Urothelium cell line (cell line): Measurements from ENCODE around the gene CACNA1B.
A peak's percentile ranks its signal among the peaks of the same experiment; 100 is the strongest.
"Not testable (repeated sequence)": the region's sequence is repeated elsewhere in the genome, so short reads cannot be mapped to it uniquely, and the experiment has no call there.

Experiments
- DNase-seq: peaks from one replicate; pipeline ENCODE4 v3.0.0; 2011; ENCODE audit warnings: low spot score, mixed read lengths
- FAIRE-seq: peaks from 2 replicates; lab custom pipeline; 2011; peaks lifted over from hg19 to GRCh38; lab: Jason Lieb, UNC

CACNA1B gene

GRCh38 chr9:138085568-138085967 is 208.0 kb downstream of the CACNA1B start:
- no peak for DNase-seq
- FAIRE-seq: no peak

- FAIRE-seq, DNase-seq: not testable (repeated sequence)
Observed at GRCh38 chr9:138092057-138092456, 214.5 kb downstream of the CACNA1B start.

- FAIRE-seq: no peak
Observed at GRCh38 chr9:138094028-138094427, 216.4 kb downstream of the CACNA1B start.

GRCh38 chr9:138095813-138096518 is 218.4 kb downstream of the CACNA1B start:
- FAIRE-seq: no peak
- DNase-seq: no peak

More at GRCh38 chr9:138094028-138094427, 216.4 kb downstream of the CACNA1B start:
- no peak for DNase-seq

GRCh38 chr9:138096519-138096845 is 218.9 kb downstream of the CACNA1B start:
- DNase-seq (no peak), FAIRE-seq (no peak)

- no peak for DNase-seq
- FAIRE-seq: no peak
Observed at GRCh38 chr9:138097501-138097991, 220.0 kb downstream of the CACNA1B start.

- DNase-seq: no peak
- FAIRE-seq: no peak
Observed at GRCh38 chr9:138098116-138098907, 220.7 kb downstream of the CACNA1B start.

GRCh38 chr9:138098908-138099791 is 221.6 kb downstream of the CACNA1B start:
- DNase-seq (no peak), FAIRE-seq (peak; percentile 87)

GRCh38 chr9:138099803-138100598 is 222.4 kb downstream of the CACNA1B start:
- FAIRE-seq: no peak
- DNase-seq: no peak

GRCh38 chr9:138100711-138101350 is 223.2 kb downstream of the CACNA1B start:
- DNase-seq (no peak), FAIRE-seq (no peak)

GRCh38 chr9:138101444-138102234 is 224.1 kb downstream of the CACNA1B start:
- DNase-seq (no peak), FAIRE-seq (no peak)

- FAIRE-seq (no peak), DNase-seq (no peak)
Observed at GRCh38 chr9:138102246-138103051, 224.9 kb downstream of the CACNA1B start.

GRCh38 chr9:138103111-138103848 is 225.7 kb downstream of the CACNA1B start:
- no peak for FAIRE-seq
- DNase-seq: no peak

- FAIRE-seq (no peak), DNase-seq (no peak)
Observed at GRCh38 chr9:138103849-138104206, 226.2 kb downstream of the CACNA1B start.

- DNase-seq (no peak), FAIRE-seq (no peak)
Observed at GRCh38 chr9:138104251-138105122, 226.9 kb downstream of the CACNA1B start.

- DNase-seq: no peak
- no peak for FAIRE-seq
Observed at GRCh38 chr9:138105123-138105415, 227.5 kb downstream of the CACNA1B start.
